GM19328 (cell line): ENCODE results near the gene RNF14.

Source experiments
- ATAC-seq: cut with Tn5 transposase; IDR thresholded peaks from one replicate; pipeline ENCODE4 v1.9.1; 2021; ENCODE audit warnings: mild to moderate bottlenecking, moderate library complexity; ENCODE audit not compliant: unreplicated experiment

Gene RNF14

GRCh38 chr5:141973871-141974595, 5.1 kb downstream of the RNF14 start:
- ATAC-seq, result no peak

- no peak for ATAC-seq
These were observed 7.3 kb downstream of the RNF14 start for GRCh38 chr5:141976176-141976575.

- ATAC-seq, result no peak
These were observed 9.5 kb downstream of the RNF14 start for GRCh38 chr5:141978389-141978788.

- ATAC-seq, result no peak
These were observed 13.7 kb downstream of the RNF14 start for GRCh38 chr5:141982626-141983025.

GRCh38 chr5:141986072-141986471, 17.2 kb downstream of the RNF14 start:
- ATAC-seq, result no peak

- no peak for ATAC-seq
These were observed 20.8 kb downstream of the RNF14 start for GRCh38 chr5:141989720-141990119.

- peak; percentile 73 for ATAC-seq
These were observed 23.6 kb downstream of the RNF14 start for GRCh38 chr5:141992349-141992963.

- ATAC-seq, result no peak
These were observed 25.7 kb downstream of the RNF14 start for GRCh38 chr5:141994511-141995136.

GRCh38 chr5:141995656-141996055, 26.8 kb downstream of the RNF14 start:
- ATAC-seq, result no peak

GRCh38 chr5:141997358-141997960, 28.6 kb downstream of the RNF14 start:
- ATAC-seq, result no peak

- no peak for ATAC-seq
These were observed 31.3 kb downstream of the RNF14 start for GRCh38 chr5:142000173-142000572.

- no peak for ATAC-seq
These were observed 32.0 kb downstream of the RNF14 start for GRCh38 chr5:142000704-142001484.

- ATAC-seq, result no peak
These were observed 34.4 kb downstream of the RNF14 start for GRCh38 chr5:142003266-142003800.

- no peak for ATAC-seq
These were observed 37.7 kb downstream of the RNF14 start for GRCh38 chr5:142006363-142007236.

- no peak for ATAC-seq
These were observed 38.3 kb downstream of the RNF14 start for GRCh38 chr5:142007237-142007544.

GRCh38 chr5:142008813-142009212, 39.9 kb downstream of the RNF14 start:
- ATAC-seq, result no peak

- no peak for ATAC-seq
These were observed 41.0 kb downstream of the RNF14 start for GRCh38 chr5:142009886-142010285.

GRCh38 chr5:142011572-142012185, 42.8 kb downstream of the RNF14 start:
- no peak for ATAC-seq

GRCh38 chr5:142012186-142012785, 43.4 kb downstream of the RNF14 start:
- no peak for ATAC-seq
